ENCODE measurements around the gene AFF3. TPM values are rescaled to one million over a fixed set of nuclear protein-coding genes. Genes with fewer than 3 reads are reported as not detected.

AFF3 gene
- total RNA-seq, 3 donors from 2014 or later: 4.2 to 56.6 (median 5.2) TPM

DNA sequence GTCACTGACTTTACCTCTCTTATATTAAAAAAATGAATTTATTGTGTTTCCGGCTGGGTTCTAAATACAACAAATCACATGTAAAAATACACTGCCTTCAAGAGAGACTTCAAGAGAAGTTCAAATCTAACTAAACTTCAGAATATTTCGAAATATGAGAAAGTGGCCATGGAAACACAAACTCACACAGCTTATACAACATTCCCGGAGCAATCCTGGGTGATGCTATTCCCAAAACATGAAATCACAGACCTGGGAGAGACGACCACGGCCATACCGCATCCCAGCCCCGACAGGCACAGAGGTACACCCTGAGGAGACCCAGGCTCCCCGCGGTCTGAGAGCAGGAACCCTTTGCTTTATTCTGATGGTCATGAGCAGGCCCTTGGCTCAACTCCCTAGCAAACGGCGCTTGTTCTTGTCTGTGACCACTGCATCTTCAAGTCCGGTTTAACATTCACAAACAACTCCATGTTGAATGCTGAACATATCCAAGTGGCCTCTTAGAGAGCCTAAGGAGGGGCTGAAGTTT lies 467.2 kb downstream of the AFF3 start:
- Histone ChIP-seq H3K36me3 (ENCODE audit: low read depth) (no peaks in the 10 kb centered on the region), H3K4me3 (no peak overlapping the region), H3K4me1 (ENCODE audit: low read depth) (no peaks in the 10 kb centered on the region), H3K9me3 (no peaks in the 10 kb centered on the region)
- TF ChIP-seq, protein P1, sequence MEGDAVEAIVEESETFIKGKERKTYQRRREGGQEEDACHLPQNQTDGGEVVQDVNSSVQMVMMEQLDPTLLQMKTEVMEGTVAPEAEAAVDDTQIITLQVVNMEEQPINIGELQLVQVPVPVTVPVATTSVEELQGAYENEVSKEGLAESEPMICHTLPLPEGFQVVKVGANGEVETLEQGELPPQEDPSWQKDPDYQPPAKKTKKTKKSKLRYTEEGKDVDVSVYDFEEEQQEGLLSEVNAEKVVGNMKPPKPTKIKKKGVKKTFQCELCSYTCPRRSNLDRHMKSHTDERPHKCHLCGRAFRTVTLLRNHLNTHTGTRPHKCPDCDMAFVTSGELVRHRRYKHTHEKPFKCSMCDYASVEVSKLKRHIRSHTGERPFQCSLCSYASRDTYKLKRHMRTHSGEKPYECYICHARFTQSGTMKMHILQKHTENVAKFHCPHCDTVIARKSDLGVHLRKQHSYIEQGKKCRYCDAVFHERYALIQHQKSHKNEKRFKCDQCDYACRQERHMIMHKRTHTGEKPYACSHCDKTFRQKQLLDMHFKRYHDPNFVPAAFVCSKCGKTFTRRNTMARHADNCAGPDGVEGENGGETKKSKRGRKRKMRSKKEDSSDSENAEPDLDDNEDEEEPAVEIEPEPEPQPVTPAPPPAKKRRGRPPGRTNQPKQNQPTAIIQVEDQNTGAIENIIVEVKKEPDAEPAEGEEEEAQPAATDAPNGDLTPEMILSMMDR (IDR thresholded peaks at IDR 0.05): no peak
- ATAC-seq (no peak), DNase-seq (no peak)
- intact Hi-C loops (cut with DNase I, micrococcal nuclease): no loop called here

DNA sequence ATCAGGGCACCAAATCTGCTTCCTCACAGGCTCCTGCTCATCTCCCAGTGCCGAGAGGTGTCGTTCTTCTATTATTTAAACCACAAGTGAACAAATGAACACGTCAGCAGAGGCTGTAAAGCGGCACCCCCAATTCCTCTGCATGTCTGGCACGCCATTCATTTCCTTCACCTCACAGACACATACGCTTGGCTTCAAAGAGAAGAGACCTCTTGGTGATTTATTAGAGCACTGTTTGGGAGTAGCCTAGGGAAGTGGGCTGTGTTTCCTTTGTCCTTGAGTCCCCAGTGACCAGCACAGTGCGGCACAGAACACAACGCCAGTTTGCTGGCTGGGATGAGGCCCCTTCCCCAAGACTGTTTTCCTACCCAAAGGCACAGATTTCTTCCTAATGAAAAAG lies 468.3 kb downstream of the AFF3 start:
- Histone ChIP-seq H3K4me3 (no peak overlapping the region), H3K36me3 (ENCODE audit: low read depth) (no peaks in the 10 kb centered on the region), H3K4me1 (ENCODE audit: low read depth) (no peaks in the 10 kb centered on the region), H3K9me3 (no peaks in the 10 kb centered on the region)
- DNase-seq (no peak), ATAC-seq (no peak)
- TF ChIP-seq, protein P1 (IDR thresholded peaks at IDR 0.05): no peak
- intact Hi-C loops (cut with DNase I, micrococcal nuclease): no loop called here

DNA sequence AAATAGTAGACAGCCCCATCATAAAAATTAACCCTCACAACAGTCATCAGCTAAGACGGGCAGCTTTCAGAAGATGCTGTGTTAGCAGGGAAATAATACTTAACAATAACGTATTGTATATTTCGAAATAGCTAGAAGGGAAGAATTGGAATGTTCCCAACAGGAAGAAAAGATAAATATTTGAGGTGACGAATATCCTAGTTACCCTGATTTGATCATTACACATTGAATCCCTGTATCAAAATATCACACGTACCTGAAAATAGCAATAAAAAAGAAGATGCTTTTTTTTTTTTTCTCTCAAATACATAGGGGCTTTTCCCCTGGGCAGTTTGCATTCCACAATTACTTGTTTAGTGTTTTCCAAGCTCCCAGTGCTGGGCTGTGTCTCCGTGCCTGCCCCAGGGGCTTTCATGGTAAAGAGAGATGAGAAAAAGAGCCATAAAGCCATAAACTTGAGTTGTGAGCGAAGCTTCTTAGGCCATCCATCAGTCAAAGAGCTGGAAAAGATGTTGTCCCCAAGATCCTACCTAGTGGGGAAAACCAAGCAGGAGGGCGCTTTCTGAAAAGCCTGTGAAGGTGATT lies 469.5 kb downstream of the AFF3 start:
- Histone ChIP-seq H3K9me3 (no peaks in the 10 kb centered on the region), H3K36me3 (ENCODE audit: low read depth) (no peaks in the 10 kb centered on the region), H3K4me3 (no peak overlapping the region), H3K4me1 (ENCODE audit: low read depth) (no peaks in the 10 kb centered on the region)
- TF ChIP-seq, protein P1 (IDR thresholded peaks at IDR 0.05): no peak
- no peak for ATAC-seq
- DNase-seq: no peak
- intact Hi-C loops (cut with DNase I, micrococcal nuclease): no loop called here

DNA sequence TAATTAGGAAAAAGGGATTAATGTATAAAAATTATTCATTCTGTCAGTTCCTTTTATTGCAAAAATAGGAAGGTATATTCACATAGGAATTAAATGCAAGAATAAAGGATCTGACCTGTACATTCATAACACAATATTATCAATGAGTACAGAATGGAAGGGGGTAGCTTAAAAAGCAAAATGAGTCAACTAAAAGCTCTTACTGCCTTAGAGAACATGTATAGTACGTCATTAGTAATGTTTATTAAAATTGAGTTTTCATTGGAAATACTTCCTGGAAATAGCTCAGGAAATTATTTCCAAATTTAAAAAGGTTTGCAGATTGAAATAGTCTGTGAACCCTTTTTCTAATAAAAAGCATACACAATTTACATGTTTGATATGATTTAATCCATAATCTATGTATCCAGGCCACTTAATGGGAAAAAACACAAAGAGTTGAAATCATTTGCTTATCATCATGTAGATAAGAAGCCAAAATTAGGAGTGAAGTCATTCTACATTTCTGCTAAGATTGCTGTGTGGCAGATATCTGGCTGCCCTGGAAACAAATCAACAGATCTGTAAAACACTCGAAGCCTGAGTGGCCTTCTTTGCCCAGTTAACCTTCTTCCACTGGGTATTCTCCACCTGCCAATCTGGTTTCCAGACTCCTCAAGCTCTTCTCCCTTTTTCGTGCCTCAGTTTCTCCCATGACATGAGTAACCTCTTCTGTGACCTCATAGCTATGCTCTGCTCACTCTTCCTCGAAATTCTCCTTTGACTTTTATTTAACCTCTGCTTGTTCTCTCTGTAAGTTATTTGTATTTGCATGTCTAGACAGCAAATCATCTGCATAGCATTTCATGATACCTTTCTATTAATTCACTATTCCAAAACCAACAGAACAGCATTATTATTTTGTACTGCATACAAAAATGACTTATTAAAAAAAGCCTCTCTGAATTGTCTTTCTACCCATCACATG lies 471.3 kb downstream of the AFF3 start:
- intact Hi-C loops (cut with DNase I, micrococcal nuclease): no loop called here
- TF ChIP-seq, protein P1 (IDR thresholded peaks at IDR 0.05): no peak
- H3K9me3 ChIP-seq: no peaks in the 10 kb centered on the region
- no peak for ATAC-seq
- no peaks in the 10 kb centered on the region for H3K36me3 ChIP-seq (ENCODE audit: low read depth)
- no peaks in the 10 kb centered on the region for H3K4me1 ChIP-seq (ENCODE audit: low read depth)
- no peak overlapping the region for H3K4me3 ChIP-seq
- no peak for DNase-seq

DNA sequence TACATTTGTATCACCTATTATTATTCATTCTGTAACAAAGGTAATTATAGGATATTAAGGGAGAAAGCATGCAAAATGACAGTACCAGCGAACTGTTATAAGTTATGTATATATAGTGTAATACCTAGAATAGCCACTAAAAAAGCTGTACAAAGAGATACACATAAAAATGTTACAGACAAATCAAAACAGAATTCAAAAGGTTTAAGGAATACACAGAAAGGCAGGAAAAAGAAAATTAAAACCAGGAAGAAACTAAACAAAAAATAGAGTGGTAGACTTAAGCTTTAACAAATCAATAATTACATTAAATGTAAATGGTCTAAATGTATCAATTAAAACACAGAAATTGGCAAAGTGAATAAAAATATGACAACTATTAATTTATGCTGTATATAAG lies 476.1 kb downstream of the AFF3 start:
- no peaks in the 10 kb centered on the region for H3K36me3 ChIP-seq (ENCODE audit: low read depth)
- intact Hi-C loops (cut with DNase I, micrococcal nuclease): no loop called here
- H3K4me1 ChIP-seq (ENCODE audit: low read depth): peaks cover 4% of the 10 kb centered on the region
- no peaks in the 10 kb centered on the region for H3K9me3 ChIP-seq
- TF ChIP-seq, protein P1 (IDR thresholded peaks at IDR 0.05): no peak
- H3K4me3 ChIP-seq: no peak overlapping the region
- DNase-seq (no peak), ATAC-seq (no peak)
